Raji (cell line): ENCODE data around the gene EPHB1.

Experiments
- POLR2A ChIP-seq: IDR thresholded peaks from 2 replicates; pipeline ENCODE4 v1.6.1; 2011; ENCODE audit warnings: low read depth, low read length, control low read depth; ENCODE audit not compliant: insufficient read depth

The EPHB1 gene

GRCh38 chr3:135133905-135134683, 339.0 kb downstream of the EPHB1 start:
- TF ChIP-seq POLR2A = no peak

DNA sequence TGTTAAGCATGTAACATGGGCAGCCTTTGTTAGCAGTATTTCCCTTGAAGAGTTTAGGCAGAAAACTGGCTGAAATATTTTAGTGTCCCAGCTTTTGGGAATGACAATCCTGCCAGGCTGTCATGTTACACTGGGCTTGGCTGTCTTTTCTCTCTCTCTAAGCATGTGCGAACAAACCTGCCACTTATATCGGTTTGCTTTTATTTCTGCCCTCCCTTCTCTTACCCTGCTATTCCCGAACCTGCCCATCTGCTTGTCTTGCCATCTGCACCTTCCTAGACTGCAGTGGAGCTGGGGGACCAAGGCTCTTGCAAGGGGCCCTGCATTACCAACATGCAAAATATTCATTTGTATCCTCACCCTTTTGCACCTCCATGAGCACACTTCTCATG, 339.6 kb downstream of the EPHB1 start:
- no peak for TF ChIP-seq POLR2A

DNA sequence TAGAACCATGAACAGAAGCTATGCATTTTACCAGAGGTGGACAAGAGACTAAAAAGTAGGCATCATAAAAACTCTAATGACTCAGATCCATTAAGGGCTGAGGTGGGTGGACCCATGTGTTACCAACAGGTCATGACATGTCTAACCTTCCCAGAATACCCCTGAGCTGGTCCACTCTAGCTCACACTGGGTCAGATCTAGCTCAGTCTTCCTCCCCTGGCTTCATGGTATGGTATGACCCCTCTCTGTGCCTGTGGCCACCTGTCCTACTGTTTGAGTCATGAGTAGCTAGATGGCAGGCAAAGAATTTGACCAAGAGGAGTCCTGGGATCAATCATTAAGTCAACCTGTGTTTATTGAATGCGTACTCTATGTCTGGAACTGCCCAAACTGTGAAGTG, 340.4 kb downstream of the EPHB1 start:
- TF ChIP-seq POLR2A = no peak

GRCh38 chr3:135136361-135137100, 341.5 kb downstream of the EPHB1 start:
- TF ChIP-seq POLR2A = no peak

DNA sequence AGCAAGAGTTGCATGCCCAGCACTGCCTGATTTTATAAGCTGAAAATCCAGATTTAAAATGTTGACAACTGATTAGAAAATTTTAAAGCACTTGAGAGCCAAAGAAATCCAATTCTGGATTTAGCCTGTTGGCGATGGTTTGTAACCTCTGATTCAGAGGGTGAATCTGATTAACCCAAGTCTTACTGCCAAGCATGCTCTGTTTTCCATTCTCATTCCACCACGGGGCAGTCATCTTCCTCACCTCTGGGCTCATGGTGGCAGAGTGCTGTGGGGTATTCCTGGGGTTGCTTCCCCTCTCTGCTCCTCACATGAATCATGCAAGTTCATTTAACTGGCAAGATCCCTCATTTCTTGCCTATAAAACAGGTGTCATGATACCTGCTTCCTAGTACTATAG, 342.2 kb downstream of the EPHB1 start:
- TF ChIP-seq POLR2A = no peak

- TF ChIP-seq POLR2A = no peak
These were observed 343.7 kb downstream of the EPHB1 start for GRCh38 chr3:135138776-135139175.

GRCh38 chr3:135140591-135140990, 345.5 kb downstream of the EPHB1 start:
- TF ChIP-seq POLR2A = no peak

GRCh38 chr3:135141160-135141559, 346.1 kb downstream of the EPHB1 start:
- TF ChIP-seq POLR2A = no peak

- TF ChIP-seq POLR2A = no peak
These were observed 346.6 kb downstream of the EPHB1 start for GRCh38 chr3:135141672-135142071.

DNA sequence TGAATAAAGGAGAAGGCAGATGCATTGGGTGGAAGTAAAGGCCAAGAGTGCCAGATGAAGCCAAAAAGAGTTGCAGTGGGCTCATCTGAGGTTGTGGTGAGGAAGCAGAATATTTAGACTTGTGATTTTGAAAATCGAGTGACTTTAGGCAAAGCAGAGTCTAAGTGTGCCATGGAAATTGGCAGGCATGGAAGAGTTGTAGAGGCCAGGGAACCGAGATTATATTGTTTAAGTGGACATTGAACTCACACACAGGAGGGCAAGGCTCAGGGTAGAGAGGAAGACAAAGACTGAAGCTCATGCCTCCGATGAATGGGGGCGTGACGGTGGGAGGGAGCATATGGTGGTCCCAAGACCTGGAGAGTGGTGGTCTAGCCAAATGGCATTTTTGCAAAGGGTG, 347.5 kb downstream of the EPHB1 start:
- no peak for TF ChIP-seq POLR2A

- no peak for TF ChIP-seq POLR2A
These were observed 348.4 kb downstream of the EPHB1 start for GRCh38 chr3:135143474-135143873.

- TF ChIP-seq POLR2A = no peak
These were observed 350.5 kb downstream of the EPHB1 start for GRCh38 chr3:135145581-135145980.

GRCh38 chr3:135147657-135148056, 352.6 kb downstream of the EPHB1 start:
- no peak for TF ChIP-seq POLR2A

GRCh38 chr3:135148398-135149020, 353.4 kb downstream of the EPHB1 start:
- no peak for TF ChIP-seq POLR2A

DNA sequence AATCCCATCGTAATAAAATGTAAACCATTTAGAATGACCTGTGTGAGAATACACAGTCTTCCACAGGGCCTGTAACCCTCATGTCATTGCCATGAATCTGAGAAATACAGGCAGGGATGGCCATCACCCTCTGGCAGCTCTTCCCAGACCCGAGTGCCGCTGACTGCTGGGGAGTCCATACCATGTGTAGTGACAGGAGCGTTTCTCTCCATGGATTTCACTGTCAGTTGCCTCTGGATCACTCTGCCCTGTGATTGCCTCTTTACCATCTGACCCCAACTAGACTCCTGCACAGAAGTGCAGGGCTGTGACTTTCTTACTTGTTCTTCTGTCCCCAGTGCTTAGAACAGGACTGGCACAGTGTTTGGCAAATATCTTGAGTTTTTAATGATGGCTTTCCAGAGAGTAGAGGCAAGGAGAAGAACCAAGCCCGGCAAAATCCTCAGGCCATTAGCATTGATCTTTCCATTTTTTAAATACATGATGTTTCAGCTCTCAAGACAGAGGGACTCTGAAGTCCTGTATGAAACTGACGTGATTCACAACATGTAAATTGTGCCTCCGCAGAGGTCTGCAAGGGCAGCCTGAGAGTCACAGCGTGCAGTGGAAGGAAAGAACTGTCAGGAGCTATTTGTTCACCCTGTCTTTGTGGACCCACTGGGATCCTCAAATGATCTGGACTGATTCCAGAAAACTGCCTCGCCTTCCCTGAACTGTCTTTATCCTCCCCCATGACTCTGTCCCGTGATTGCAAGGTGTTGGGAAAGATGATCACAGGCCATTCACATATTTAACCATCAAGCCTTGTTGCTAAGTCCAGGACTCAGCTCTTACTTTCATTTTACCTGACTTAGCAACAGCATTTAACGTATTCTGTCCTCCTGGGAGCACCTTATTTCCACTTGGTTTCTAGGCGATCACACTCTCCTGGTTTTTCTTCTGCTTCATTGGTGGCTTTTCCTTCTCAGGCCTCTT, 354.9 kb downstream of the EPHB1 start:
- TF ChIP-seq POLR2A = no peak
